ENCODE measurements around the gene SPATA31D3. TPM values are rescaled to one million over a fixed set of nuclear protein-coding genes. Genes with fewer than 3 reads are reported as not detected.

SPATA31D3 gene
- total and polyA plus RNA-seq, 4 donors = not detected

- TF ChIP-seq CTCF (IDR thresholded peaks at IDR 0.05; ENCODE audit: low read depth, low read length, missing input control) (no peak), RAD21 (IDR thresholded peaks at IDR 0.05) (no peak), JUND (IDR thresholded peaks at IDR 0.05) (no peak), HNF4A (conservative IDR thresholded peaks at IDR 0.05) (no peak), HNF4G (IDR thresholded peaks at IDR 0.05) (no peak)
Measured at GRCh38 chr9:81974764-81975163, 31.5 kb downstream of the SPATA31D3 start (continued).

- no peaks in the 10 kb centered on the region for H3K27me3 ChIP-seq (ENCODE audit: control insufficient read depth in 4 of 4, insufficient read depth in 4 of 4, low read length in 3 of 4)
- DNase-seq (ENCODE audit: low spot score) = no peak
- H3K4me1 ChIP-seq (ENCODE audit: control insufficient read depth in 4 of 4, insufficient read depth in 4 of 4, low read length in 3 of 4) = no peaks in the 10 kb centered on the region
- peaks cover 0 to 4% (median 0%) of the 10 kb centered on the region in 4 donors for H3K9me3 ChIP-seq (ENCODE audit: control insufficient read depth in 4 of 4, low read length in 3 of 4)
- no peaks in the 10 kb centered on the region for H3K36me3 ChIP-seq (ENCODE audit: control insufficient read depth in 4 of 4, insufficient read depth in 3 of 4, low read depth in 1 of 4, low read length in 3 of 4)
- H3K4me3 ChIP-seq (ENCODE audit: low read depth in 1 of 3, low read length in 3 of 3) = no peak overlapping the region
- no peak for TF ChIP-seq RAD21 (IDR thresholded peaks at IDR 0.05)
- no peak for TF ChIP-seq CTCF (IDR thresholded peaks at IDR 0.05; ENCODE audit: low read depth, low read length, missing input control)
- no peak for TF ChIP-seq SP1 (IDR thresholded peaks at IDR 0.05)
- no peak for TF ChIP-seq YY1 (IDR thresholded peaks at IDR 0.05)
- 91% methylated on average over 11 of the region's 11 CpGs for whole genome bisulfite sequencing
- H3K27ac ChIP-seq (ENCODE audit: low read depth in 1 of 2, low read length in 2 of 2) = no peak overlapping the region
- no peak overlapping the region for H3K9ac ChIP-seq (ENCODE audit: low read depth in 1 of 2, low read length in 2 of 2)
Measured at GRCh38 chr9:81976351-81976750, 33.1 kb downstream of the SPATA31D3 start.

- no peak overlapping the region for H3K4me3 ChIP-seq (ENCODE audit: low read depth in 1 of 3, low read length in 3 of 3)
- no peaks in the 10 kb centered on the region for H3K4me1 ChIP-seq (ENCODE audit: control insufficient read depth in 4 of 4, insufficient read depth in 4 of 4, low read length in 3 of 4)
- peaks cover 0 to under 1% (median 0%) of the 10 kb centered on the region in 4 donors for H3K9me3 ChIP-seq (ENCODE audit: control insufficient read depth in 4 of 4, low read length in 3 of 4)
- DNase-seq (ENCODE audit: low spot score) = no peak
- no peak overlapping the region for H3K9ac ChIP-seq (ENCODE audit: low read depth in 1 of 2, low read length in 2 of 2)
- no peaks in the 10 kb centered on the region for H3K27me3 ChIP-seq (ENCODE audit: control insufficient read depth in 4 of 4, insufficient read depth in 4 of 4, low read length in 3 of 4)
- TF ChIP-seq JUND (IDR thresholded peaks at IDR 0.05) (no peak), NR2F2 (IDR thresholded peaks at IDR 0.05) (no peak), EGR1 (IDR thresholded peaks at IDR 0.05; ENCODE audit: low read depth in 2 of 2) (no peak), GABPA (IDR thresholded peaks at IDR 0.05 in 1 of 2, conservative IDR thresholded peaks at IDR 0.05 in 1 of 2) (no peak), CTCF (IDR thresholded peaks at IDR 0.05; ENCODE audit: low read depth, low read length, missing input control) (no peak), FOXA1 (IDR thresholded peaks at IDR 0.05) (no peak), FOXA2 (IDR thresholded peaks at IDR 0.05) (no peak)
- 82% methylated on average over 2 of the region's 2 CpGs for WGBS
- no peak overlapping the region for H3K27ac ChIP-seq (ENCODE audit: low read depth in 1 of 2, low read length in 2 of 2)
- H3K36me3 ChIP-seq (ENCODE audit: control insufficient read depth in 4 of 4, insufficient read depth in 3 of 4, low read depth in 1 of 4, low read length in 3 of 4) = no peaks in the 10 kb centered on the region
Measured at GRCh38 chr9:81979196-81979595, 35.9 kb downstream of the SPATA31D3 start.
